NCI-H2227 treated with DMSO at 0.1 percent for 48 hours (cell line): ENCODE data around the gene SLC22A2.

ENCODE experiments used
- DNase-seq: peaks from one replicate; lab custom pipeline; 2025; lab: John Stamatoyannopoulos, UW

The SLC22A2 gene

GRCh38 chr6:160207618-160208017 lies 51.0 kb downstream of the SLC22A2 start:
- no peak for DNase-seq

- DNase-seq: no peak
Observed at GRCh38 chr6:160204710-160205109, 53.9 kb downstream of the SLC22A2 start.

GRCh38 chr6:160203953-160204352 lies 54.7 kb downstream of the SLC22A2 start:
- DNase-seq: no peak

GRCh38 chr6:160203522-160203921 lies 55.1 kb downstream of the SLC22A2 start:
- DNase-seq: no peak

DNA sequence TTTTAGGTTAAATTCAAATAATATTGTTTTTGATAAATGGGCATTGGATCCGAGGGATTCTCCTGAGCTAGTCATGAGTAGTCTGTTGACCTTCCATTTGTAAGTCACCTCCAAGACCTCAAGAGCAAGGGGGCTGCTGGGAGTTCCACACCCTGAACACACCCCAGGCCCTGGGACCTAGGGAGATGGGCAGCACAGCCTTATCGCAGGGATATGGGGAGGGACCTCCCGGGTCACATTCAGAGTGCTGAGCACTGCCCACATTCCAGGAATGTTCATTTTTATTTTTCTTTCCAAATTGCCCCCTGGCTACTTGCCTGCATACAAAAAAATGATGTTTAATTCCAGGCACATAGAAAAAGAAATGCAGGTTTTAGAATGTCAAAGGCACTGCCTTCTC lies 55.5 kb downstream of the SLC22A2 start:
- DNase-seq: no peak

GRCh38 chr6:160202411-160202810 lies 56.2 kb downstream of the SLC22A2 start:
- DNase-seq: no peak

- DNase-seq: no peak
Observed at GRCh38 chr6:160201061-160201460, 57.6 kb downstream of the SLC22A2 start.

GRCh38 chr6:160198606-160199211 lies 59.9 kb downstream of the SLC22A2 start:
- no peak for DNase-seq

DNA sequence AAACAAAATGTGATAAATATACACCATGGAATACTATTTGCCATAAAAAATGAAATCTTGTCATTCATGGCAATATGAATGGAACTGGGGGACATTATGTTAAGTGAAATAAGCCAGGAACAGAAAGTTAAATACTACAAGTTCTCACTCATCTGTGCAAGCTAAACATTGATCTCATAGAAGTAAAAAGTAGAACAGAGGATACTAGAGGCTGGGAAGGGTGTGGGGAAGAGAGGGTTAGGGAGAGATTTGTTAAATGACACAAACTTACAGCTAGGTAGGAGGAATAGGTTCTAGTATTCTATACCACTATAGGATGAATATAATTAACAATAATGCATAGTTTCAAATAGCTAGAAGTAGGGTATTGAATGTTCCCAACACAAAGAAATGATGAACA lies 61.0 kb downstream of the SLC22A2 start:
- DNase-seq: no peak

DNA sequence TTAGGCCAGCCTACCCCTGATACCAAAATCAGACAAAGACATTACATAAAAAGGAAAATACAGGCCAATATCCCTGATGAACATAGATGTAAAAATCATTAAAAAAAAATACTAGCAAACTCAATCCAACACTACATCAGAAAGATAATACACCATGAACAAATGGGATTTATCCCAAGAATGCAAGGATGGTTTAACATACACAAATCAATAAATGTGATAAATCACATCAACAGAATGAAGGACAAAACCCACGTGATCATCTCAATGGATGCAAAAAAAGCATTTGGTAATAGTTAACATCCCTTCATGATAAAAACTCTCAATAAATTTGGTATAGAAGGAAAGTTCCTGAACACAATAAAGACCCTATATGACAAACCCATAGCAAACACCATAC lies 63.8 kb downstream of the SLC22A2 start:
- DNase-seq: no peak

DNA sequence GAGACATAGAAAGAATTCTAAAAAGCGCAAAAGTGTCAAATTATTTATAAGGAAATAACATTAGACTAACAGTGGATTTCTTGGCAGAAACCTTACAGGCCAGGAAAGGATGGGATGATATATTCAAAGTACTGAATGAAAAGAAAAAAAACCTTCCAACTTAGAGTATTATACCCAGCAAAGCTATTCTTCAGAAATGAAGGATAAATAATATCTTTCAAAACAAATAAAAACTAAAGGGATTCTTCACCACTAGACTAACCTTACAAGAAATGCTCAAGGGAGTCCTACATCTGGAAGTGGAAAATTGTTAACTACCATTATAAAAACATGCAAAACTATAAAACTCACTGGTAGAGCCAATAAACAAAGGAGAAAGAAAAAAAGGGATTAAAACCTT lies 65.8 kb downstream of the SLC22A2 start:
- no peak for DNase-seq

DNA sequence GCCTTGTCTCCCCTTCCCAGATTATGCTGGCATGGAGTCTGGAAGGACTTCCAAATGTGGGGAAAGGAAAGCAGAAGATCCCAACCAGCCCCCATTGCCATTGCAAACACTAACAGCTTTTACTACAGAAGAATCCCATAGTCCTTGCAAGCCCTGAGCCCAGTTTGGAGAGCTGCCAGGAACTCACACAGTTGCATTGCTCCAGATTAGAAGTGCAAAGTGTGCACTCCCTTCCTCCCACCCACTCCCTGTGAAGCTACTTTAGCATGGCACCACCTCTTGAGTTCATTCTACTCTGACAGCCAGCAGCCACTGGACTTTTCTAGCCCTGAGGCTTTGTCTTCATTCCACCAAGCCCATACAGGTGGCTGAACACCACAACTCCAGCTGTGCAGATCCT lies 67.6 kb downstream of the SLC22A2 start:
- DNase-seq: no peak

GRCh38 chr6:160190081-160190480 lies 68.5 kb downstream of the SLC22A2 start:
- DNase-seq: no peak

DNA sequence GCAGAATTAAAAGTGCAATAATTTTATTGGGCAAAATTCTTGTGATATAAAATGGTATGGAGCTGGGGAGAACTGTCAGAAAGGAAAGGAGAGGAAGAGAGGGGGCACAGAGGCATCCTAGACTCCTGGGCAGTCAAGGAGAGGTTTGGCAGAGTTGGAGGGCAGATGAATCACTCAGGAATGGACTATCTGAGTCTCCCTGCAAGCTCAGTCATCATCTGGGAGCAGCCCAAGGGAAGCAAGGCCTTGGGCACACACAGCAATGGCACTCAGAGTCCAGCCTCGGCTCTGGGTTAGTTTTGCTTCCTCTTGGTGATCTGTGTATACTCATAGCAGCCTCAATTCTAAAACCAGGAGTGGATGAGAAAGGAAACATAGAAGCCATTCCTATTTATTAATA lies 69.8 kb downstream of the SLC22A2 start:
- DNase-seq: no peak

DNA sequence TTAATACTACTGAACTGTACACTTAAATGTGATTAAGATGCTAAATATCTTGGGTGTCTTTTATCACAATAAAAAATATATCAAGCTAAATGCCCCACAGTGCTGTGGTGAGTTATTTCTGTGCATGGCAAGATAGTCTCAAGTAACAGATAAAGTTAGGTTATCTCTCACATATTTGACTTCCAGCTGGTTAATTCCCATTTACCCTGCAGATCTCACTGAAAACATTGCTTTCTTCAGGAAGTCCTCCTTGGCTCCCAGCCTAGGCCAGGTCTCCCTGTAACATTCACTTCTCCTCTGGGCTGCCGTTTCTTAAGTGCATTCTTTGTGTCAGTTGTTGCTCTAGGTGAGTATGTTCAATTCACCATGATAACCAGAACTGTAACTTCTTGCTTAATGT lies 77.9 kb downstream of the SLC22A2 start:
- no peak for DNase-seq

- no peak for DNase-seq
Observed at GRCh38 chr6:160178271-160178670, 80.3 kb downstream of the SLC22A2 start.

DNA sequence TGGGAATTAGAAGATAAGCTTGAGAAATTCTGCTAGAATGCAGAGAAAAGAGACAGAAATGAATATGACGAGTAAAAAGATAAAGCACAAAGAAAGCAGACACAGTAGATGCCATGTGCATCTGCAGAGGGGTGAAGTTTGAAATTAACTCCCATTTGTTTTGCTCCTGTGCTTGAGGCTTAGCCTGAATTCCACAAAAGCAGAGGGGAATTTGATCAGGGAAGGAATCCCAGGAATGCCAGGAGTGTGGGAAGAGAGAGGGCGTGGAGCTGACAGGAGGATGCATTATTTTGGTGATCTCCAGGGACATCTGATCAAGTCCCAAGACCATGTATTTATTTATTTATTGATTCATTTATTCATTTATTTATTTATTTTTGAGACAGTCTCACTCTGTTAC lies 81.4 kb downstream of the SLC22A2 start:
- DNase-seq: no peak

DNA sequence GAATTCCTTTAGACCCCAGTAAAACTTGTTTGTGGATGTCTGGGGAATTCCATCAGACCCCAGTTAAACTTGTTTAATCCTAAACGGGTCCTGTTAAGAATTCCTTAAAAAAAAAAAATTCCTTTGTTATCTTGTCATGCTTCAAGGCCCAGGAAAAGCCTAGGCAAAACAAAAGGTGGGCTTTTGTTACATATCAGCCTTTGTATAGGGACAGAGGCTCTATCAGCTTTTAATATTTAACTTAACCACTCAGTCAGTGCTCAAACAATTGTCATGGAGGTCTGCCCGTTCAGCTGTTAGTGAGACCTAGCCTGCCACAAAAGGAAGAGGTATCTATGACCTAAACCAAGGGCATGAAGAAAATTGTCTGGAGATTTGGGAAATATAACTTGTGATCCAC lies 83.9 kb downstream of the SLC22A2 start:
- DNase-seq: no peak

GRCh38 chr6:160173806-160174527 lies 84.7 kb downstream of the SLC22A2 start:
- no peak for DNase-seq

DNA sequence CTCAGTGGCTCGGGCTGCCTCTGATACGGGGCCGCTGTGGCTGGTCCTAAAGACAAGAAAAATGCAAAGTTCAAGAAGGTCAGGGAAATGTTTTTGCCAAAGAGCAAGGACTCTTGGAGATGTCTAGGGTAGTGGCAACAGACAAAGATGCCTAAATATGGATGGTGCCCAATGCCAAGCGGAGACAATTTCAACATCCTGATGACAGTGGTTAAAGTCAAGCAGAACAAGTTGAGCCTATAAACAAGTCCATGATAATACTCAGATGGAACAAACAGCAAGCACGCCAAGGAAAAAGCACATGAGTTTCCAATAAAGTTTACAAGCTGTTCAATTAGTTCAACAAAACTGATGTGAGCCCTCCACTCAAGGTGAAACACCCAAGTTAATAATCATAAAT lies 85.9 kb downstream of the SLC22A2 start:
- no peak for DNase-seq

DNA sequence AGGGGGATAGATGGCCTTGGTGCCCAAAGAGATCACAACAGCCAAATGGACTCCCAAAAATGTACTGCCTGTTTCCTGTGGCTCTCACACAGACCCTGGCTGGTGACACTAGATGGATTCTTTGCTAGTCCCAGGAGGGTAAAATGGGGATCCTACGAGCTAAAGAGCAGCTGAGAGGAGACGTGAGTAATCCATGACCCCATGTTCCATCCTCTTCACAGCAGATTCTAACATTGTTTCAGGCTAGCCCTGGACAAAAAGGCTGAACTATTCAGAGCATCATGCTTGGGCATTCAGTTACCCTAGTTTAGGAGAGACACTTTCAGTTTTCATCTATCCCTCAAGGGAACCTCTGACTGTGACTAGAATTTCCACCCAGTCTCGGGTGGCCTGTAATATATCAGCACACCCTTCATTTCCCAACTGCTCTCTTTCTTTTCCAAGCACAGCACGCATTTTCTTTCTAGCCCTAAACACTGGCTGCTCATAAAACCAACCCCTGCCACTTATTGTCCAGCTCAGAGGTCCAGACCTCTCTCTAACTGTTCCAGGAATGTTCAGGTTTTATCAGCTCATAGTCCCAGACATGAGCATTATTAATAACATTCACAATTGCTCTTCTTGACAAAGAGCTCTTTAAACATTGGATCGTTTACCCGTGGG lies 88.5 kb downstream of the SLC22A2 start:
- DNase-seq: no peak

GRCh38 chr6:160167604-160168399 lies 90.8 kb downstream of the SLC22A2 start:
- DNase-seq: no peak
